ENCODE measurements around the gene GXYLT2. TPM values are rescaled to one million over a fixed set of nuclear protein-coding genes. Genes with fewer than 3 reads are reported as not detected.
"Not testable (repeated sequence)": the region's sequence is repeated elsewhere in the genome, so short reads cannot be mapped to it uniquely, and the experiment has no call there.

Gene GXYLT2
- total RNA-seq, 1 donor, result 0.27 TPM

GRCh38 chr3:72928781-72929735 is 41.2 kb downstream of the GXYLT2 start:
- not testable (repeated sequence) for DNase-seq (ENCODE audit: low read depth in 2 of 3, low spot score in 2 of 3)

DNA sequence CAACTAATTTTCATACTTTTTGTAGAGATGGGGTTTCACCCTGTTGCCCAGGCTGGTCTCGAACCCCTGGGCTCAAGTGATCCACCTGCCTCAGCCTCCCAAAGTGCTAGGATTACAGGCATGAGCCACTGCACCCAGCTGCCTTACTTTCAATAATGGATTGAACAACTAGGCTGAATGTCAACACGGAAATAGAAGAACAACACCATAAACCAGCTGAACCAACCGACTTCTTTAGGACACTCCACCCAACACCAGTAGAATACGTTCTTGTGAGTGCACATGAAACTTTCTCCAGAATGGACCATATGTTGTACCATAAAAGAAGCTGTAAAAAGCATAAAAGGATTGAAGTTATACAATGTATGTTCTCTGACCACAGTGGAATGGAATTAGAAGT is 42.9 kb downstream of the GXYLT2 start:
- DNase-seq (ENCODE audit: low read depth in 2 of 3, low spot score in 2 of 3), result no peak

- no peak for DNase-seq (ENCODE audit: low read depth in 2 of 3, low spot score in 2 of 3)
These were observed 44.6 kb downstream of the GXYLT2 start for GRCh38 chr3:72932416-72932815.

DNA sequence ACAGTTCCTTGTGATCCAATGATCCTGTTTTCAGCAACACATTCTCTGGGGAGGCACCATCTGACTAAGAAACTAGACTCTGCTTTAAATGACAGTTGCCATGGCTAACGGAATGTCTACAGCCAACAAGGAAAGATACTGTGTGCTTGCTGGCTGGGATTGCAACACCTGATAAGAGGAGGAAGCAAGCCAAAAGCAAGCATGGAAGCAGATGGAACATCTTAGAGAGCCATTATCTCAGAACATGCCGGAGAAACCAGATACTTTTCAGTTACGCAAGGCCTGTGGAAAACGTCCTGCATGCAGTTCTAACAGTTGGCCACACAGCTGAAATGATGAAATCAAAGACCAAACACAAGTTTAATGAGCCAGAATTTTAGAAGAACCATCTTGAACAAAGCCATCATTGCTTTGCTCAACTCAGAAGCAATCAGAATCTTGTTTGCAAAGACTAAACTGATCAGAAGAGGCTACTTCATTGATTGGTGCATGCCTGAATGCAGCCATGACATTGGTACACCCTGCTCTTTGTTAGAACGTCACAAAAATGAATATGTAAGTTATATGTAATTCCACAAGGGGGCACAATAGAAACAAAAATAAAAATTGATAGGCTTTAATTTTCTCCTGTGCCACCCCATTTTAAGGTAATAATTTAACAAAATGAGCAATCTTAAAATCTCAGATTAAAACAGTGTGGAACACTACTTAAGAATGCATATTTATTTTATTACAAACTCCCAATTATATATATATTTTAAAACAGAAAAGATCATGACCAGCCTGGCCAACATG is 50.8 kb downstream of the GXYLT2 start:
- peak; percentile 16 to 74 (median 46) for DNase-seq (ENCODE audit: low read depth in 2 of 3, low spot score in 2 of 3)

- DNase-seq (ENCODE audit: low read depth in 2 of 3, low spot score in 2 of 3), result no peak
These were observed 53.4 kb downstream of the GXYLT2 start for GRCh38 chr3:72941245-72941644.

DNA sequence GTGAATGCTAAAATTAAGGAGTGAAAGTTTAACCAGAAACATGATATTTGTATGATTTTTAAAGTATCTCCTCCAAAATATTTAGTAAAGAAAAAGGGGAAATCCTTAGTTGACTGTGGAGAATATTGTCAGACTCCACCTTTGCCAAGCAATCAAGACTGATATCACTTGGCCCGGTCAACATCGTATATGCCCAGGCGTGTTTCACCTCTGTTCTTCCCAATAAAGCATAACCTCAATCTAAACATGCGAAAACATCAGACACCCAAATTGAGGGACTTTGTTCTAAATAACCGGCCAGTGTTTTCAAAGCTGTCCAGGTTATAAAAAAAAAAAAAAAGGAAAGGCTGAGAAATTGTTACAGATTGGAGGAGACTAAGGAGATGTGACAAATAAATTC is 54.6 kb downstream of the GXYLT2 start:
- no peak for DNase-seq (ENCODE audit: low read depth in 2 of 3, low spot score in 2 of 3)

DNA sequence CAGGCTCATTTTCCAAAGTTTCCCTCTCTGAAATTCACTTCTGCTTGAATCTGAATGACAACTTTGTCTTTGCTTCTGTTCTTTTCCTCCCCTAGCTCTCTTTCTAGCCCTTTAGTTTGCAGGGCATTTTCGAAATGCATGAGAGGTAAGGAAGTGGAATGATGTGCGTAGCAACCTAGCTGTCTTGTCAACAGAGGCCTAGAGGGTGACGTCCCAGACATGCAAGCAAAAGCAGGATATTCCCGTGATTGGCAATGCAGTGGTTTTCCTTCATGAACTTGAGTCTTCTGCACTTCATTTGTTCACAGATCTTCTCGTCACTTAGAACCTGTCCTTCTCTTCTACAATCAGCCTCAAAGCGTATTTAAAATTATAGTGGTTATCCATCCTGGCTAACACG is 56.9 kb downstream of the GXYLT2 start:
- DNase-seq (ENCODE audit: low read depth in 2 of 3, low spot score in 2 of 3), result no peak

DNA sequence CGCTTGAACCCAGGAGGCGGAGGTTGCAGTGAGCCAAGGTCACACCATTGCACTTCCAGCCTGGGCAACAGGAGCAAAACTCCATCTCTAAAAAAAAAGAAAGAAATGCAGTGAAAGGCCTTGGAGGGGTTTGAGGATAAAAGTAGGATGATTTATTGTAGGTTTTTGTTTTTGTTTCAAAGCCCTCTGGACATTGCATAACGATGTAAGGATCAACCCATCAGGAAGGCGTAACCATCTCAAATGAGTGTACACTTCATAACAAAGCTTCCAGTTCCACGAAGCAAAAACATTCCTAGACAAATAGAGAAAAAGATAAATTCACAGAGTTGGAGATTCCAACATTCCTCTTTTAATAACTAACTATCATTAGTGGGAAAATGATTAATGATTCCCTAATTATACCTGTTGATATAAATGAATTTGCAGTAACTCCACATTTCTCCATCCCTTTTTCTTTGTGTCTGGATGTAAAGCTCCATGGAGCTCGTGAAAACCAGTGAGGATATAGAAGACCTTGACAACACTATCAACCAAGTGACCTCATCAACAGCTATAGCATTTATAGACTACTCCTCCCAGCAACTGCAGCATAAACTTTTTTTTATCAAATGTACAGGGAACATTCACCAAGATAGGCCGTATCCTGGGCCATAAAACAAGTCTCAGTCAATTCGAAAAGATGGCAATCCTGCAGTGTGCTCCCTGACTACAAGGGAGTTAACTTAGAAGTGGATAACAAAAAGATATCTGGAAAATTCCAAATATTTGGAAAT is 60.1 kb downstream of the GXYLT2 start:
- no peak for DNase-seq (ENCODE audit: low read depth in 2 of 3, low spot score in 2 of 3)

DNA sequence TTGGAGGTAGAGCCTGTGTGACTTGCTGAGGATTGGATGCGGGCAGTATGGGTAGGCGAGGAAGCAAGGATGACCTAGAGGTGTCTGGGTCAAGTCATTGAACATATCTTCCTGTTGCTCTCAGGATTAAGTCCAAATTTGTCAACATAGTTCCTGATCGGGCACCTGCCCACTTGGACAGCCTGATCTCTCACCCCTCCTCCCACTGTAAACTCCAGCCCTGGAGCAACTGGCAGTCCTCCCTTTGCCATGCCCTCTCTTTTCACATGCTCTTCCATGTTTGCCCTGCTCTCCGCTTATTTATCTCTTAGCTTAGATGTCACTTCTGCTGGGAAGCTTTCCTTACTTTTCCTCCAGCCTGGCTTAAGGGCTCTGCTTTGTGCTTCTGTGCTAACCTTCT is 61.2 kb downstream of the GXYLT2 start:
- no peak for DNase-seq (ENCODE audit: low read depth in 2 of 3, low spot score in 2 of 3)

DNA sequence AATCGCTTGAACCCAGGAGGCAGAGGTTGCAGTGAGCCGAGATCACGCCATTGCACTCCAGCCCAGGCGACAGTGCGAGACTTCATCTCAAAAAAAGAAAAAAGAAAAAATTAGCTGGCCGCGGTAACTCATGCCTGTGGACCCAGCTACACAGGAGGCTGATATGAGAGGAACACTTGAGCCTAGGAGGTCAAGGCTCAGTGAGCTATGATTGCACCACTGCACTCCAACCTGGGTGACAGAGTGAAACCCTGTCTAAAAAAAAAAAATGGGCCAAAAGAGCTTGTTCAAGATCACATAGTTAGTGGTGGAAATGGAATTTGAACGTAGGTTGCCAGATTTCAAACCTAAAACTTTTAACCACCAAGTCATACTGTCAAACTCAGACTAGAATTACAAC is 62.5 kb downstream of the GXYLT2 start:
- DNase-seq (ENCODE audit: low read depth in 2 of 3, low spot score in 2 of 3), result no peak

DNA sequence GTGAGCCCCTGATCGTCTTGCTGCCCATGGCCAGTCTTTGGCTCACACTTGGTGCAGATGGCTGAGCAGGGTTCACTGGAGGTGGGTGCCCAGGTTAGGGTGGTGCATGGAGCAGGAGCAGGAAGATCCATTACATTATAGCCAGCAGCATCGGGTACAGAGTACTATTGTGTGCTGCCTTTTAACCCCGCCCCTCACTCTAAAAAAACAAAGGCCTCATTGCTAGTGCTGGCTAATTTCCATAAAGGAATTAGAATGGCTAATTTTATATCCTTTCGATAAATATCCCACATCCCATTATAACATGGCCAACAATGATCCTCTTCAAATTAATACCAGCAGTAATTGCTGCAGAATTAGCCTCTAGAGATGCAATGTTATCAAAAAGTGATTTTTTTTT is 63.0 kb downstream of the GXYLT2 start:
- DNase-seq (ENCODE audit: low read depth in 2 of 3, low spot score in 2 of 3), result no peak

DNA sequence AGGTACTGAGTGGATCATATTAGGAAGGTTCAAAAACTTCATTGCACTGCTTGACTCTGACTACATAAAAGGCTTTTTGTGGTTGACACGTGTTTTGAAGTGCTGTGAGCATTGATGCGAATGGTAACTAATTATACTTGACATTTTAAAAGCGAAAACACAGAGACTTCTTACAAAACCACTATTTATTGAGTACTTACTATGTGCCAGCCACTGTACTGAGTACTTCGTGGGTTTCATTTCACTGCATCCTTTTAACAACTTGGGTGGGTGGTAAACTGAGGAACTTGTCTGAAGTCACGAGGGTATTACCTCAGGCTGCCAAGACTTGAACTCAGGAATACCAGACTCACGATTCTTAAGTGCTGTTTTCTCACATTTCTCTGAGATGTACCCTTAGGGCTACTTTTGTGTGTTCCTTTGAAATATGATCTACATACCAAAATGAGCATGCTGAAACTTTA is 63.4 kb downstream of the GXYLT2 start:
- no peak for DNase-seq (ENCODE audit: low read depth in 2 of 3, low spot score in 2 of 3)

- DNase-seq (ENCODE audit: low read depth in 2 of 3, low spot score in 2 of 3), result no peak
These were observed 65.6 kb downstream of the GXYLT2 start for GRCh38 chr3:72953325-72953956.

DNA sequence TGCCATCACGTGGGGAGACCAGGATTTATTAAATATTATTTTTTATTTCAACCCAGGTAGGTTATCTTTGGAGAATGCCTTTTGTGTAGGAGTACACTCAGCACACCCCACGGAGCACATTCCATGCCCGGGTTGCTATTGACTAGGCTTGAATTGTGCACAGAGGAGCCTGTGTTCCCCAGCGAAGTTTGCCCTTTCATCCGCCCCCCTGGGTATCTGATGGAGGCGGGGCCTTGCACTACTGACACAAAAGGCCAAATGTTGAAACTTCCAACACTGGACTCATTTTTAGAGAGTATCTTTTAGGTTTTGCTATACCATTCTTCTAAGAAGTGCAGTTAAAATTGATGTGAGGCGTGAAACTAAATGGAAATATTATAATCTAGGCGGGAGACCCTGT is 69.5 kb downstream of the GXYLT2 start:
- no peak for DNase-seq (ENCODE audit: low read depth in 2 of 3, low spot score in 2 of 3)

- DNase-seq (ENCODE audit: low read depth in 2 of 3, low spot score in 2 of 3), result no peak
These were observed 71.5 kb downstream of the GXYLT2 start for GRCh38 chr3:72959336-72959735.

DNA sequence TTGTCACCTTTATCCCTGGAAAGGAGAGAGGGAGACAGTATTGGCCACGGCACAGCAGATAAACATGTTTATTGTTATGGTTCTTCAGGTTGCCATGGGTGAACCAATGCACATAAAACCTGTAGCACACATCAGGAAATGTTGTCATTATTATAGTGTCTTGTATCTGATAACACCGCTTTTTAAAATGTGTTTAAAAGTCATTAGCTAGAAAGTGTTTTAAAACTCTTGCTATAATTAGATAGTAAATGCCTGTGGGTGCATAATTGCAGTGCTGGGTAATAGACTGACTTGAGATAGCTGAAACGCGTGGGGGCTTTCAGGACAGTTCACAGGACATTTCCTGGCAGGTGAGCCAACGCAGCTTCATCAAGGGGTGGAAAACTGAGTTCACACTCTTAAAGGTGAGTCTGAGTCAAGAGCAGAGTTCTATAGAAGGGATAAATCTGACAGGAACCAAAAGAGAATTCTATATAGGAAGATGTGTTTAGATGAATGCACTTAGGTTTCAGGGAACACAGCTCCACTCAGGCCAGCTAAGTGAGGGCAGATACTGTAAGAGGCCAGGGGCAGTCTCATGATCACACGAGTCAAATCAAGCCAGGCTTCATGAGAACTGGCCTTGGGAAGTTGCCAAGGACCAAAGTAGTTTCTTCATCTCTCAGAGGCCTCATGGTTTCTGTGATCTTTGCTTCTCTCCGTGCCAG is 73.1 kb downstream of the GXYLT2 start:
- no peak for DNase-seq (ENCODE audit: low read depth in 2 of 3, low spot score in 2 of 3)

DNA sequence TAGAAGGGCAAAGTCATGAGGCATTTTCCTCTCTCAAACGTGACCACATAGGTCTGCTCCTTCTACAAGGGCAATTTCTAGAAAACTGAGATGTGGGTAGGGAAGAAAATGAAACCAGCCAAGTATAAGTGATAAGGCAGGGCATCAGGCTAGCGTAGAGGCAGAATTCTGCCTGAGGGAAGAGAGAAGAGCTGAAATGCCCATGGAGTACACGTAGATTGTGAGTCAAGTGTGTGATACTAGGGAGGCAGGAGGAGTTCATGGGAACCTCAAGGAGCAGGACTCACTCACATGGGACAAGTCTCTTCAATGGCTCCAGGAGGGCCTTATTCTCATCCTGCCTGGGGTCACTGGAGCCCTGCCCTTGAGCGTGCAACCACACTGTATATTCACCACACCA is 73.9 kb downstream of the GXYLT2 start:
- DNase-seq (ENCODE audit: low read depth in 2 of 3, low spot score in 2 of 3), result no peak

DNA sequence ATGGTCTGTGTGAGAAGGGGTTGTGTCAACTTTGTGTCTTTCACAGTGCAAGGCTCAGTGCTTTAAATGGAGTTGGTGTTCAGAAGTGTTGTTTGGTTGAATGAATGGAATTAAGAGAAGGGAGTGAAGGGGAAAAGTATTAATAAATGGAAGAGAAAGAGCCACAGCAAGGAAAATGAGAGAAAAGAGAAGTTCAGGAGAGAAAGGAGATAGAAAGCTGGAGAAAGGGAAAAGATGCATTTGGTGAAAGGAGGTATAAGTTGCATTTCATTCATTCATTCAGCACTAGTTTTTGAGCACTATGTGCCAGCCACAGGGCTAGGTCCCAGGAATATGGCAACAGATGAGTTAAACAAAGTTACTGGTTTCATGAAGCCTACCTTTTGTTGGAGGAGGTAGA is 74.5 kb downstream of the GXYLT2 start:
- no peak for DNase-seq (ENCODE audit: low read depth in 2 of 3, low spot score in 2 of 3)

DNA sequence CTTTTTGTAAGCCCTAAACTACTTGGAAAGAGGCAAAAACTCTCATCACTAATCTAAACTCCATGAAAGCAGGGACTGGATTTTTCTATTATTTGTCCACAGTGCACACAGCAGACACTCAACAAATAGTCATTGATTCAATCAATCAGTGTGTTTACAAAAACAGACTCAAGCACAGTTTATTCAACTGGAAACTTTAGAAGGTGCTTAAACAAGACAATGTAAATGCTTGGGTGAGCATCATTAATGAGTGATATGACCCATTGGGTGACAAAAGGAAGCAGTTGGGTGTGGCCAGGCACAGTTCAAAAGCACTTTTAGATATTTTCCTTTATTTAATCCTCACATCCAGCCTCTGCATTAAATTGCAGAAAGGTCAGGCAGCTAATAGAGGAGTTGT is 76.8 kb downstream of the GXYLT2 start:
- no peak for DNase-seq (ENCODE audit: low read depth in 2 of 3, low spot score in 2 of 3)

DNA sequence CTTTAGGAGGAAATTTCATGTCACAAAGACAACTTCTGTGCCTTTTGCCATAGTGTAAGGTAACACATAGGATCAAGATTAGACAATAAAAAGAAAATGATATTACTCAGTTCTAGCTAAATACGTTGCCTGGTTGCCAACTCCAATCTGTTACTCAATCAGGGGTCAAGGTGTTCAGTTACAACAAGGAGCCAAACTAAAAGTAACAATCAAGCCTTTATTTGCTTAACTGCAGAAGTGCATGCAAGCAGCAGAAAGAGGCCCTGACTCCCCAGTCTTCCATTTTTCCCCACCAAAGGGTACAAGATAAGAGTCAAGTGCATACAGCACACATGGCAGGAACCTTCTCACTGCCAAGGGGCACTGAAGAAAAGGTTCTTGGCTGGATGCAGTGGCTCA is 80.4 kb downstream of the GXYLT2 start:
- DNase-seq (ENCODE audit: low read depth in 2 of 3, low spot score in 2 of 3), result no peak
